ENCODE data around the gene PTPA.

PTPA gene

DNA sequence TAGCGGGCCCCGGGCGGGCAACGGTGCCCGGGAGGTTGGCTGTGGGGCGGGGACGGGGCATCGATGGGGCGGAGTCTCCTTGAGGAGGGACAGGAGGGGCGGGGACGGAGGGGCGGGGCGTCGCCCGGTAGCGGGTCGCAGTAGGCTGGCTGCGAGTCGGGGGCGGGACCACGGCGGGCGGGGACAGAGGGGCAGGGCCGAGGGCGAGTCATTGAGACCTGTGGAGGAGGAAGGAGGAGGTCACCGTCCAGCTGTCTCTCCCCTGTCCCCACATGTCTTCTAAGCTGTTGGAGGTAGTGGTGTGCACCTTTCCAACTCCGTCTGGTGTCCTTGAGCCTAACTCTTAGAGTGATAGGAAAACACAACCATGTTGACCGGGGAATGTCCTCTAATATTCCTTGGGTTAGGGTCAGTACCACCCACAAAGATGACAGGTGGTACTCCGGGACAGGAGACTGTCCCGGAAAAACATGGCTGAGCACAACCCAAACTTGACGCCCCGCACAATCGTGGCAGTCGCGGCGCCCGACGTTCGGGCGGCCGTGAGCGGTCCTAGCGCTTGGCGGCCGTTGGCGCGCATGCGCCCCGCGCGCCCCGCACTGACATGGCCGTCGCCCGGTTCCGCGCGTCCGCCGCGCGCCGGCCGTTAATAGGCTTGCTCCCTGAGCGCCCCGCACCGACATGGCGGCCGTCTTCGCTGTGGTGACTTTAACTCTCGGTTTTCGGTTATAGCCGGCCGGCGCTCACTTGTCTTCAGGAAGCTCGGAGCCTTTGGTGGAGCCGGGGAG is at the start of gene PTPA, which contains the start of gene CRAT:
Gene PTPA (plus strand): TSS at position 676 of the 788 bp plus-strand sequence. CDS start 186 bp downstream, outside the sequence.
Gene CRAT (minus strand): TSS at position 54 of the 788 bp plus-strand sequence. CDS start 284 bp downstream, outside the sequence.
- TF ChIP-seq GATA2 (IDR thresholded peaks at IDR 0.05; ENCODE audit: low read depth, low read length) (no peak), GATA3 (IDR thresholded peaks at IDR 0.05; ENCODE audit: low read depth, low read length) (no peak)

DNA sequence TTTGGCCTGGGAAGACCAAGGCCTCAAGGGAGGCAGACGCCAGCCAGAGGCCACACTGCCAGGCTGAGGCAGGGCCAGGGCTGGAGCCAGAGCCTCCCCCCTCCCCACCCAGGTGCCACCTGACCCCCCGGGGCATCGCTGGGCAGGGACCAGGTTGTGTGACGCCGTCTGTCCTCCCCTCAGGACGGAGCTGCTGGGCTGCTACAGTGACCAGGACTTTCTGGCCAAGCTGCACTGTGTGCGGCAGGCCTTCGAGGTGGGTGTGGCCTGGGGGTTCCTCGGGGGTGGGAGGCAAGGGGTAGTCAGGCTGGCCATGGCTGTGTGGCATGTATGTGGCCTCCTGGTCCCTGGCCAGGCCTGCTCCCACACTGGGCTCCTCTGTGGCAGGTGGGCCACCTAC is 48.2 kb upstream of the PTPA start:
- TF ChIP-seq GATA3 (IDR thresholded peaks at IDR 0.05; ENCODE audit: low read depth, low read length) (no peak), GATA2 (IDR thresholded peaks at IDR 0.05; ENCODE audit: low read depth, low read length) (no peak)

DNA sequence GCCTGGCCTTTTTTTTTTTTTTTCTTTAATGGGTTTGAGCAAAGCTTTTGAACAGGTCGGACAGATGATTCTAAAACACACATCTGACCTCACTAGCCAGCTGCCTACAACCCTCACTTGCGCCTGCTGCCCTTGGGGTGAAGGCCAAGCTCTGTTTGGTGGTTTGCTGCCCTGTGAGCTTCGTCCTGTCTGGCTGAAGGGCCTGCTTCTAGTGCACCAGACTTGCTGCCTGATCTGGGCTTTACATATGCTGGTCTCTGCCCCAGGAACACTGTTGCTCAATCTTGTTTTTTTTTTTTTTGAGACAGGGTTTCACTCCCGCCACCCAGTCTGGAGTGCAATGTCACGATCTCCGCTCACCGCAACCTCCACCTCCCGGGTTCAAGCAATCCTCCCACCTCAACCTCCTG is 46.7 kb upstream of the PTPA start:
- TF ChIP-seq GATA2 (IDR thresholded peaks at IDR 0.05; ENCODE audit: low read depth, low read length): no peak
- TF ChIP-seq GATA3 (IDR thresholded peaks at IDR 0.05; ENCODE audit: low read depth, low read length): no peak

DNA sequence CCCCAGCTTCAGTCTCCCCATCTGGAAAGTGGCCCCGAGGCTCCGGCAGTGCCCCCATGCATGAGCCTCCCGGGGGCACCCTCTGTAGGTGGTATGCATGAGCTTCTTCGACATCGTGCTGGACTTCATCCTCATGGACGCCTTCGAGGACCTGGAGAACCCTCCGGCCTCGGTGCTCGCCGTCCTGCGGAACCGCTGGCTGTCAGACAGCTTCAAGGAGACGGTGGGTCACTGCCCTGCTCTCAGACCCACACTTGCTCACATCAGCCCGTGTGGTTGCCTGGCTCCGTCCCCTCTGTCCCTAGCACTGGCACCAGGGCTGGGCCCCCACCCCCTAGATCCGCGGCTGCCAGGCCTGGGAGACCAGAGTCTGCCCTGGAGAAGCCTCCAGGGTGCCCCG is 43.1 kb upstream of the PTPA start:
- TF ChIP-seq GATA3 (IDR thresholded peaks at IDR 0.05; ENCODE audit: low read depth, low read length): no peak
- no peak for TF ChIP-seq GATA2 (IDR thresholded peaks at IDR 0.05; ENCODE audit: low read depth, low read length)

DNA sequence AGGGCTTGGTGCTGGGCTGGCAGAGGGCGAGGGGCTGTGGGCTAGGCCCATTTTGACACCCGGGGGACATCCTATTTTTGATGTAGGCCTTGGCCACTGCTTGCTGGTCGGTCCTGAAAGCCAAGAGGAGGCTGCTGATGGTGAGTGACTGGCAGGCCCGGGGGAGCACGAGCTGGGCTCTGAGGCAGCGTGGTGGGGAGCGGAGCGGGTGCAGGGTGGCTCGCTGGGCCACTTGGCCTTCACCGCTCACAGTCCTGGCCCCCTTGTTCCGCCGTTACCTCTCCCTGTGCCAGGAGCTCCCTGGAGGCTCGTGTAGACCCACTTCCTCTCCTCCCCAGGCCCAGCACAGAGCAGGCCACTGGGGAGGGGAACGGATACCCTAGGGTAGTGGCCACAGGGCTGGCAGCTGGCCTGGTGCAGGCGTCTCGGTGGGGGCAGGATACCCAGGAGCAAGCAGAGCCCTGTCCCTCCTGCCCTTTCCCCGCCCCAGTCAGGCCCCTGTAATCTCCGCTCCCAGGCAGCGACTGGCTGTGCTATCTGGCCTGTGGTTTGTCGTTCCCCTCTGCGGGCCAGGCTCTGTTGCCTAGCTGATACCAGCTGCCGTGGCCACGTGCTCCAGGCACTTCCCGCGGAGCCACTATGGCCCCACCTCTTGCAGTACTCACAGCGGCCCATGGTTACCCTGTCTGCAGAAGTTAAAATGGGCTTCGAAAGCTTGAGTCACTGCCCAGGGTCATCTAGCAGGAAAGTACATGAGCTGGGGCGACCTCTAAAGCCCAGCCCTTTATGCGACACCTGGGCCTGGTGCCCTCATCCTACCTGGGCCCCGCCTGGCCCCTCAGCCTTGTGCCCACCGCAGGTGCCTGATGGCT is 42.0 kb upstream of the PTPA start:
- TF ChIP-seq GATA3 (IDR thresholded peaks at IDR 0.05; ENCODE audit: low read depth, low read length) (no peak), GATA2 (IDR thresholded peaks at IDR 0.05; ENCODE audit: low read depth, low read length) (no peak)

DNA sequence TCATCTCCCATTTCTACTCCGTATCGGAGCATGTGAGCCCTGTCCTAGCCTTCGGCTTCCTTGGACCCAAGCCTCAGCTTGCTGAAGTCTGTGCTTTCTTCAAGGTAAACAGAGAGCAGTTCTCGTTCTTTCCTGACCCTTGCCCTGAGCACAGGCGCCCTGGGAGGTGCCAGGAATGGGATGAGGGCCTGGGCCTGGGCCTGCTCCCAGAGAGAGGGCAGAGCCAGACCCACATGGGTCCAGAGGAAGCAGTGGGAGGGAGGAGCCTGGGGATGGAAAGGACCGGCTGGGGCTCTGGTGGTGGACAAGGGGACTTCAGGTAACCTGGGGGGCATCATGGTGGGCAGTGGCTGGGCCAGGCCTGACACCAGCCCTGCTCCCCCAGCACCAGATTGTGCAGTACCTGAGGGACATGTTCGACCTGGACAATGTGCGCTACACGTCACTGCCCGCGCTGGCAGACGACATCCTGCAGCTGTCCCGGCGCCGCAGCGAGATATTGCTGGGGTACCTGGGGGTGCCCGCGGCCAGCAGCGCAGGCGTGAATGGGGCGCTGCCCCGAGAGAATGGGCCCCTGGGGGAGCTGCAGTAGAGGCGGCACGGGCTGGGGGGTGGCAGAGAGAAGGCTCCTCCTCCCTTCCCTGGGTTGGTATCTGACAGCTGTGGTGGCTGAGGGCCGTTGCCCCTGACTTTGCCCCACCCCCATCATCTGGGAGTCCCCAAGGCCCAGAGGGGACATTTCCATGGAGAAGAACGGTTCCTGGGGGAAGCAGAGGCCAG is 41.2 kb upstream of the PTPA start:
- TF ChIP-seq GATA2 (IDR thresholded peaks at IDR 0.05; ENCODE audit: low read depth, low read length) (no peak), GATA3 (IDR thresholded peaks at IDR 0.05; ENCODE audit: low read depth, low read length) (no peak)

DNA sequence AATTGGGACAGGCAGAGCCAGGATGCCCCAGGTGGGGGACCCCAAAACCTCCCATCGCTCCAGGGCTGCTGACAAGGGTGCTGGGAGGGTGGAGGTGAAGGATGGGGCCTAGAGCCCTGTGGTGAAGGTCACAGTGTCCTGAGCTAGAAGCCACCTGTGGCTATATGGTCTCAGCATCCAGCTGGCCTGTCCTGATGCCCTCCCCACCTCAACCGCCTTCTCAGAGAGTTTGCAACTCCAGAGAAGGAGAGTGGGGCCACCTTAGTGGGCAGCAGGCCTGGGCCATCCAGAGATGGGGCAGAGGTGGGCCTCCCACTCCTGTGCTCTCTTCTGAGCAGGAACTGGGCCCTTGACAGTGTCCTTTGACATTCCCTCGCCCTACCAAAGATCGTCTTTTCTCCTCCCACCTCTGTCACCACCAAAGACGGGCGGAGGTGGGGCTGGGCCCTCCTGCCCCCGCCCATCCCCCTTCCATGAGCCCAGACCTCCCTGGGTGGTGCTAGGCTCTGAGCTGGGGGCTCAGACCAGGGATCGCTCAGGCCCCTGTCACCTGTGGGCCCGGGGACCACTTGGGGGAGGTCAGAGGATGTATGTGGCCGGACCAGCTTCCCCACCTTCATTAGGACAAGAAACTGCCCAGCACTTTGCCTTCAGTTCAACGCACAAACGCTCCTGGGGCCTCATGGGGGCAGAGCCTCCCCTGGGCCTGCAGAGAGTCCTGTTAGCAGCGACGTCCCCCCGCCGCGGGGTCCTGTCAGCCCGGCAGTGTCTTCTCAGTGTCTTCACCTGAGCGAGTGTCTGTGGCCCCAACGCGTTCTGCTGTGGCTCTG is 40.3 kb upstream of the PTPA start:
- TF ChIP-seq GATA2 (IDR thresholded peaks at IDR 0.05; ENCODE audit: low read depth, low read length) (no peak), GATA3 (IDR thresholded peaks at IDR 0.05; ENCODE audit: low read depth, low read length) (no peak)

DNA sequence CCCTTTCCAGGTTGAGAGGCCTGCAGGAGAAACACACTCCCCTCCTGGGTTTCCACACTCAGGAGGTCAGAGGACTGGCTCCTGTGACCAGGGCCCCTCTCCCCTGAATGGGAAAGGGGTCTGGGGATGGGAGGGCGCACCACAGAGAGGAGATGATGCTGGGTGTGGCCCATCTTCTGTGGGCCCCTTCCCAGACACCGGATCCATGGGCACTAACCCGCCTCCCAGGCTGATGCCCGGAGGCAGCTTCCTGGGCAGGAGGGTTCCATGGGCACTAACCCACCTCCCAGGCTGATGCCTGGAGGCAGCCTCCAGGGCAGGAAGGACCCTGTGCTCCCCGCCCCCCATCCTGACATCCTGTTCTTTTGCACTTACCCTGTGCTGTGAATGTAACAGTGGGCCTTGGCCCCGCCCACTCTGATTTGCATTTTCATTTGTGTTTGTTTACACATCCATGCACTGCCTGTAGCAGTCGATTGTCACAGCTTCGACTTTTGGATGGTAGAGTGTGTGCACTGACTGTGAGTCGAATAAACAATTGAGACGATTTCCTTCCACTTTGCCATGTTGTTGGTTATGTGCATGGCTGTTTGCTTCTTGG is 39.6 kb upstream of the PTPA start:
- TF ChIP-seq GATA3 (IDR thresholded peaks at IDR 0.05; ENCODE audit: low read depth, low read length): no peak

DNA sequence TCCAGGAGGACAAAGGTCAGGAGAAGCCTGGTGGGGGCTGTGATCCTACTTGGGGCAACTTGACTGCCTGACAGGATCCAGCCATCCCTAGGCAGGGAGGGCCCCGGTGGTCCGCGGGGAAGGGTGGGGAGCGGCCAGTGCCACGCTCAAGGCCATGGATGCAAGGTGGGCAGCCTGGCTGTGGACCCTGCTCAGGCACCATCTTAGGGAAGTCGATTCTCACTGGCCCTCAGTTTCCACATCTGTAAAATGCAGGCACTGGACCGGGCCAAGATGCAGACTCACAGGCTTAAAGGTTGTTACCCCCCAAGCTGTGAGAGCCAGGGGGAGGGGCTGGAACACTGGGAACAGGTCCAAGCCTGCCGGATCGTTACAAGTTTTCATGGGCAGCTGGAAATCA is 39.0 kb upstream of the PTPA start:
- TF ChIP-seq GATA2 (IDR thresholded peaks at IDR 0.05; ENCODE audit: low read depth, low read length): no peak
- no peak for TF ChIP-seq GATA3 (IDR thresholded peaks at IDR 0.05; ENCODE audit: low read depth, low read length)

DNA sequence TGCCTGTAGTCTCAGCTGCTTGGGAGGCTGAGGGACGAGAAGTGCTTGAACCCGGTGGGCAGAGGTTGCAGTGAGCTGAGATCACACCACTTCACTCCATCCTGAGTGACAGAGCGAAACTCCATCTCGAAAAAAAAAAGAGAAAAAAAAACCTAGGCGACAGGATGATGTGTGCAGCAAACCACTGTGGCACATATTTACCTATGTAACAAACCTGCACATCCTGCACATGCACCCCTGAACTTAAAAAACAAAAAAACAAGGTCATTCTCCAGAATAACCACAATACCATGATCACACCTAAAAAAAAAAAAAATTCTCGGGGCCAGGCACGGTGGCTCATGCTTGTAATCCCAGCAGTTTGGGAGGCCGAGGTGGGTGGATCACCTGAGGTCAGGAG is 37.8 kb upstream of the PTPA start:
- TF ChIP-seq GATA3 (IDR thresholded peaks at IDR 0.05; ENCODE audit: low read depth, low read length) (no peak), GATA2 (IDR thresholded peaks at IDR 0.05; ENCODE audit: low read depth, low read length) (no peak)

DNA sequence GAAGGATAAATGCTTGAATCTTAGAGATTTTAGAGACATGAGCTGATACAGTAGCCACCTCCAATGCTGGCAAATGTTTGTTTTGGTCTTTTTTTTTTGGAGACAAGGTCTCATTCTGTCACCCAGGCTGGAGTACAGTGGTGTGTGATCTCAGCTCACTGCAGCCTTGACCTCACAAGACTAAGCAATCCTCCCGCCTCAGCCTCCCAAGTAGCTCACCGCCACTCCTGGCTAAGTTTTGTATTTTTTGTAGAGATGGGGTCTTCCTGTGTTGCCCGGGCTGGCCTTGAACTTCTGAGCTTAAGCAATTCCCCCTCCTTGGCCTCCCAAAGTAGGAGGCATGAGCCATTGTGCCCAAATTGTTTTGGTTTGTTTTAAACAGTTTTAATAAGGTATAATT is 37.1 kb upstream of the PTPA start:
- TF ChIP-seq GATA2 (IDR thresholded peaks at IDR 0.05; ENCODE audit: low read depth, low read length): no peak
- no peak for TF ChIP-seq GATA3 (IDR thresholded peaks at IDR 0.05; ENCODE audit: low read depth, low read length)

DNA sequence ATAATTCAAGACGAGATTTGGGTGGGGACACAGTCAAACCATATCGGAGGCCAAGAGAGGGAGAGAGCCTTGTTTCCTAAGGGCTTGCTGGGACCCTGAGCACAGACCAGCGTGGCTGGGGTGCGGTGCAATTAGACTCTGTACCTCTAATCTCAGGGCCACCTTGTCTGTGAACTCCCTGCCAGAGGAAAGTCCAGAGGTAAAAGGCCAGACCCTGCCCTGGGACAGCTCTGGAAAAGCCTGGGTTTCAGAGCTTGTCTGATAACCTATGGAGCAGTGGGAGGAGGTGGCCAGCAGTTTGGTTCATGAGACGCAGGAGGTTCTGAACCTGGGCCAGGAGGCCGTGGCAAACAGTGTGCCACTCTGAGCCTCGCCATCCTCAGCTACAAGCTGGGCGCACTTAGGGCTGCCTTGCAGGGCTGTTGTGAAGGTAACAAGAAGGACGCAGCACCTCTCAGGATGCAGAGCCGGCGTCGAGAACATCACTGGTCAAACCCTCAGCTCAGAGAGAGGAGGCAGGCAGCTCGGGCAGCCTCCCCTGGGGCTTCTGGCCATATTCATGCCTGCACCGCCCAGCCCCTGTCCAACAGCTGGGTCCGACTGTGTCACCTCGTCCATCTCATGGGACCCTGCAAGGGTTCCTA is 35.1 kb upstream of the PTPA start:
- TF ChIP-seq GATA3 (IDR thresholded peaks at IDR 0.05; ENCODE audit: low read depth, low read length) (no peak), GATA2 (IDR thresholded peaks at IDR 0.05; ENCODE audit: low read depth, low read length) (no peak)
